Natural killer cell (primary cell): Measurements from ENCODE around the gene WNT5A. TPM values are rescaled to one million over a fixed set of nuclear protein-coding genes. Genes with fewer than 3 reads are reported as not detected.

Source experiments
- ATAC-seq, 3 donors: fragments of 150-1000 bp in 2 of 3; fragments of 200-7000 bp in 1 of 3; cut with Tn5 transposase; 1 replicate in 1 of 3; 2 replicates in 2 of 3; pipeline ENCODE4 v1.10.0; 2021; ENCODE audit warnings: mild to moderate bottlenecking in 2 of 3, moderate library complexity in 2 of 3
- DNase-seq, 2 donors: peaks; one replicate each; pipeline versions ENCODE4 v3.0.0 to v3.0.0-alpha.2; 2013 to 2021; ENCODE audit warnings: mixed read lengths in 1 of 2
- H3K27ac ChIP-seq: one replicate; pipeline ENCODE4 v1.5.1; 2013; ENCODE audit warnings: mild to moderate bottlenecking, low read length
- H3K27me3 ChIP-seq: one replicate; pipeline ENCODE4 v1.6.1; 2013; ENCODE audit warnings: low read length; ENCODE audit not compliant: control insufficient read depth, insufficient read depth
- H3K36me3 ChIP-seq: one replicate; pipeline ENCODE4 v1.6.1; 2013; ENCODE audit warnings: low read length; ENCODE audit not compliant: control insufficient read depth, insufficient read depth
- H3K4me1 ChIP-seq: one replicate; pipeline ENCODE4 v1.6.1; 2013; ENCODE audit warnings: low read length; ENCODE audit not compliant: control insufficient read depth, insufficient read depth
- H3K4me3 ChIP-seq: one replicate; pipeline ENCODE4 v1.5.1; 2013; ENCODE audit warnings: low read length
- H3K9me3 ChIP-seq: one replicate; pipeline ENCODE4 v1.6.1; 2013; ENCODE audit warnings: low read length; ENCODE audit not compliant: control insufficient read depth, insufficient read depth
- H3K27ac Mint-ChIP-seq, 2 donors: one replicate each; pipeline ENCODE4 v1.8.0; 2022; ENCODE audit warnings: mild to moderate bottlenecking in 2 of 2, mixed read lengths in 2 of 2, moderate library complexity in 1 of 2
- H3K27me3 Mint-ChIP-seq, 2 donors: one replicate each; pipeline ENCODE4 v1.8.0; 2022; ENCODE audit warnings: low read depth in 2 of 2, mixed read lengths in 2 of 2
- H3K36me3 Mint-ChIP-seq: one replicate; pipeline ENCODE4 v1.8.0; 2022; ENCODE audit warnings: mixed read lengths
- H3K4me1 Mint-ChIP-seq, 2 donors: one replicate each; pipeline ENCODE4 v1.8.0; 2022; ENCODE audit warnings: mixed read lengths in 2 of 2
- H3K4me3 Mint-ChIP-seq: one replicate; pipeline ENCODE4 v1.8.0; 2022; ENCODE audit warnings: mild to moderate bottlenecking, moderate library complexity, mixed read lengths
- H3K9me3 Mint-ChIP-seq, 2 donors: one replicate each; pipeline ENCODE4 v1.8.0; 2022; ENCODE audit warnings: mixed read lengths in 2 of 2
- CTCF ChIP-seq: fragments of 200-600 bp; IDR thresholded peaks from one replicate; pipeline ENCODE4 v1.8.0; 2022; ENCODE audit warnings: antibody characterized with exemption
- WGBS: methylation state at CpG from one replicate; pipeline ENCODE4 v1.1.7; 2013; ENCODE audit warnings: missing lambda C conversion rate; ENCODE audit not compliant: insufficient coverage; 5-methylcytosine and 5-hydroxymethylcytosine counted together
- intact Hi-C: fragments of 100-400 bp; cut with micrococcal nuclease; formaldehyde crosslinking; loops from one replicate; pipeline ENCODE4 v1.14.2; 2022
- total RNA-seq, 4 donors: library from RNA; stranded (reverse); fragments of 120-200 nt in 1 of 4; gene quantifications; one replicate each; pipeline versions ENCODE4 v1.2.3 to v1.2.4, GENCODE V29; 2013 to 2022

WNT5A gene
- total RNA-seq, 3 donors from 2014 or later (not counting 1 experiment from before 2014, with no cell fraction given) = not detected

GRCh38 chr3:55516392-55517030 lies 29.4 kb upstream of the WNT5A start:
- no peaks in the 10 kb centered on the region for H3K27me3 ChIP-seq
- DNase-seq = no peak
- Mint-ChIP-seq H3K9me3 (peaks cover 0 to 3% of the 10 kb centered on the region in 2 donors), H3K36me3 (no peaks in the 10 kb centered on the region), H3K4me1 (no peaks in the 10 kb centered on the region), H3K4me3 (no peak overlapping the region), H3K27me3 (no peaks in the 10 kb centered on the region), H3K27ac (no peak overlapping the region)
- intact Hi-C loops = no loop called here
- H3K4me1 ChIP-seq = no peaks in the 10 kb centered on the region
- H3K9me3 ChIP-seq = no peaks in the 10 kb centered on the region
- H3K4me3 ChIP-seq = no peak overlapping the region
- no peak for ATAC-seq
- no peaks in the 10 kb centered on the region for H3K36me3 ChIP-seq
- no peak overlapping the region for H3K27ac ChIP-seq
- 76% methylated on average over 10 of the region's 10 CpGs for WGBS
- TF ChIP-seq CTCF = no peak

GRCh38 chr3:55515550-55516246 lies 28.6 kb upstream of the WNT5A start:
- Histone ChIP-seq H3K27me3 (no peaks in the 10 kb centered on the region), H3K4me3 (no peak overlapping the region), H3K4me1 (no peaks in the 10 kb centered on the region), H3K27ac (no peak overlapping the region), H3K36me3 (no peaks in the 10 kb centered on the region), H3K9me3 (no peaks in the 10 kb centered on the region)
- Mint-ChIP-seq H3K27ac (no peak overlapping the region), H3K27me3 (no peaks in the 10 kb centered on the region), H3K36me3 (no peaks in the 10 kb centered on the region), H3K4me3 (no peak overlapping the region), H3K4me1 (no peaks in the 10 kb centered on the region), H3K9me3 (peaks cover 0 to 3% of the 10 kb centered on the region in 2 donors)
- no peak for DNase-seq
- 67% methylated on average over 13 of the region's 14 CpGs for WGBS
- no peak for ATAC-seq
- intact Hi-C loops = no loop called here
- no peak for TF ChIP-seq CTCF

GRCh38 chr3:55514962-55515361 lies 27.9 kb upstream of the WNT5A start:
- Mint-ChIP-seq H3K36me3 (no peaks in the 10 kb centered on the region), H3K9me3 (peaks cover 0 to 3% of the 10 kb centered on the region in 2 donors), H3K27me3 (no peaks in the 10 kb centered on the region), H3K27ac (no peak overlapping the region), H3K4me3 (no peak overlapping the region), H3K4me1 (no peaks in the 10 kb centered on the region)
- ATAC-seq (no peak), DNase-seq (no peak)
- WGBS = 86% methylated on average over 3 of the region's 3 CpGs
- Histone ChIP-seq H3K4me3 (no peak overlapping the region), H3K4me1 (no peaks in the 10 kb centered on the region), H3K27ac (no peak overlapping the region), H3K27me3 (no peaks in the 10 kb centered on the region), H3K36me3 (no peaks in the 10 kb centered on the region), H3K9me3 (no peaks in the 10 kb centered on the region)
- intact Hi-C loops = no loop called here
- no peak for TF ChIP-seq CTCF
